IMR-90 (cell line): Measurements from ENCODE around the gene SLC24A3. TPM values are rescaled to one million over a fixed set of nuclear protein-coding genes. Genes with fewer than 3 reads are reported as not detected.

Experiments used
- ATAC-seq: fragments of 200-7000 bp; cut with Tn5 transposase; 2 replicates; pipeline ENCODE4 v1.9.1; 2020; ENCODE audit warnings: low read depth, mild to moderate bottlenecking, moderate library complexity
- BruUV-seq: library from RNA; stranded (reverse); fragments of 400-500 nt; replicated peaks from 2 replicates; lab custom pipeline; 2021; lab: Mats Ljungman, UMichigan
- CTCF ChIA-PET: fragments of 300-600 bp; formaldehyde crosslinking; extraction: SDS; loops from one replicate; lab custom pipeline; 2021; ENCODE audit warnings: antibody characterized with exemption; lab: Yijun Ruan, JAX
- POLR2A ChIA-PET: fragments of 300-600 bp; sonication (Branson Sonifier 250); formaldehyde crosslinking; loops from one replicate; lab custom pipeline; 2022; ENCODE audit warnings: antibody characterized with exemption; ENCODE audit not compliant: unreplicated experiment; lab: Charles Lee
- DNase-seq: peaks from one replicate; pipeline ENCODE4 v3.0.0; 2013
- H2AFZ ChIP-seq: replicated peaks from 2 replicates; pipeline ENCODE3; 2013; ENCODE audit warnings: low read length, mild to moderate bottlenecking; ENCODE audit not compliant: poor library complexity
- H2AK5ac ChIP-seq: 2 replicates; pipeline ENCODE4 v1.6.1; 2013; ENCODE audit warnings: low read depth, low read length, inconsistent platforms
- H2AK9ac ChIP-seq: replicated peaks from 2 replicates; pipeline ENCODE3; 2013; ENCODE audit warnings: mild to moderate bottlenecking, low read depth, low read length, moderate library complexity; ENCODE audit not compliant: poor library complexity
- H2BK120ac ChIP-seq: 2 replicates; pipeline ENCODE4 v1.6.1; 2013; ENCODE audit warnings: low read depth, low read length, inconsistent platforms
- H2BK15ac ChIP-seq: 3 replicates; pipeline ENCODE4 v1.6.1; 2013; ENCODE audit warnings: low read depth, low read length, inconsistent platforms
- H2BK20ac ChIP-seq: 2 replicates; pipeline ENCODE4 v1.6.1; 2013; ENCODE audit warnings: low read depth, mild to moderate bottlenecking, inconsistent platforms, low read length, moderate library complexity
- H2BK5ac ChIP-seq: 2 replicates; pipeline ENCODE4 v1.6.1; 2013; ENCODE audit warnings: mild to moderate bottlenecking, low read depth, low read length, inconsistent platforms; ENCODE audit not compliant: poor library complexity, severe bottlenecking
- H3K14ac ChIP-seq: replicated peaks from 2 replicates; pipeline ENCODE4 v1.6.1; 2013; ENCODE audit warnings: low read depth, low read length, inconsistent platforms
- H3K18ac ChIP-seq: 2 replicates; pipeline ENCODE4 v1.6.1; 2013; ENCODE audit warnings: low read depth, low read length, control low read depth
- H3K23ac ChIP-seq: 2 replicates; pipeline ENCODE4 v1.6.1; 2013; ENCODE audit warnings: low read depth, low read length, inconsistent platforms
- H3K27ac ChIP-seq: 2 replicates; pipeline ENCODE4 v1.5.1; 2013; ENCODE audit warnings: mild to moderate bottlenecking, control low read depth, low read length; ENCODE audit not compliant: insufficient read depth
- H3K27me3 ChIP-seq: 2 replicates; pipeline ENCODE4 v1.6.1; 2013; ENCODE audit warnings: low read length; ENCODE audit not compliant: control insufficient read depth, insufficient read depth
- H3K36me3 ChIP-seq: 2 replicates; pipeline ENCODE4 v1.6.1; 2013; ENCODE audit warnings: low read length, mixed read lengths; ENCODE audit not compliant: control insufficient read depth, insufficient read depth
- H3K4ac ChIP-seq: 2 replicates; pipeline ENCODE4 v1.6.1; 2013; ENCODE audit warnings: low read depth, low read length, inconsistent platforms
- H3K4me1 ChIP-seq: 2 replicates; pipeline ENCODE4 v1.6.1; 2013; ENCODE audit warnings: low read length, mixed read lengths; ENCODE audit not compliant: control insufficient read depth, insufficient read depth
- H3K4me2 ChIP-seq: 2 replicates; pipeline ENCODE4 v1.6.1; 2013; ENCODE audit warnings: low read depth, mild to moderate bottlenecking, control low read depth, low read length, moderate library complexity
- H3K4me3 ChIP-seq: 2 replicates; pipeline ENCODE4 v1.5.1; 2013; ENCODE audit warnings: low read depth, mild to moderate bottlenecking, control low read depth, low read length, moderate library complexity; ENCODE audit not compliant: insufficient read depth
- H3K56ac ChIP-seq: 2 replicates; pipeline ENCODE4 v1.6.1; 2013; ENCODE audit warnings: low read length, inconsistent platforms; ENCODE audit not compliant: insufficient read depth; ENCODE audit errors: extremely low read depth
- H3K79me1 ChIP-seq, 2 experiments: 2 replicates each; pipeline ENCODE4 v1.6.1; 2013; ENCODE audit warnings: low read length in 2 of 2, inconsistent platforms in 1 of 2, low read depth in 1 of 2
- H3K9ac ChIP-seq: 2 replicates; pipeline ENCODE4 v1.6.1; 2013; ENCODE audit warnings: low read depth, low read length, control low read depth
- H3K9me1 ChIP-seq: 2 replicates; pipeline ENCODE4 v1.6.1; 2013; ENCODE audit warnings: low read length, inconsistent platforms; ENCODE audit not compliant: insufficient read depth
- H3K9me3 ChIP-seq: 2 replicates; pipeline ENCODE4 v1.6.1; 2013; ENCODE audit warnings: low read length; ENCODE audit not compliant: control insufficient read depth, insufficient read depth
- H4K20me1 ChIP-seq: 2 replicates; pipeline ENCODE4 v1.6.1; 2013; ENCODE audit warnings: low read length, inconsistent platforms; ENCODE audit not compliant: insufficient read depth
- H4K5ac ChIP-seq: 2 replicates; pipeline ENCODE4 v1.6.1; 2013; ENCODE audit warnings: mild to moderate bottlenecking, low read depth, low read length, control low read depth
- H4K8ac ChIP-seq, 2 experiments: 2 replicates each; pipeline ENCODE4 v1.6.1; 2013; ENCODE audit warnings: low read depth in 2 of 2, low read length in 2 of 2, control low read depth in 1 of 2, inconsistent platforms in 1 of 2
- H4K91ac ChIP-seq: 2 replicates; pipeline ENCODE4 v1.6.1; 2013; ENCODE audit warnings: low read depth, low read length, inconsistent platforms; ENCODE audit not compliant: insufficient read depth
- BHLHE40 ChIP-seq: fragments of 150-350 bp; IDR thresholded peaks from 2 replicates; pipeline ENCODE4 v1.6.1; 2016; ENCODE audit warnings: mild to moderate bottlenecking, low read depth, low read length
- CEBPB ChIP-seq: IDR thresholded peaks from 2 replicates; pipeline ENCODE4 v1.6.1; 2012; ENCODE audit warnings: low read depth, low read length, improper control_type of control experiment
- CHD1 ChIP-seq: IDR thresholded peaks from 2 replicates; pipeline ENCODE4 v1.6.1; 2012; ENCODE audit warnings: low read depth, low read length, improper control_type of control experiment
- CTCF ChIP-seq: conservative IDR thresholded peaks from 2 replicates; pipeline ENCODE4 v1.5.1; 2012; ENCODE audit warnings: mild to moderate bottlenecking, low read depth, low read length, improper control_type of control experiment
- FOS ChIP-seq: fragments of 150-350 bp; IDR thresholded peaks from 2 replicates; pipeline ENCODE4 v1.6.1; 2016; ENCODE audit warnings: low read depth, low read length
- MAFK ChIP-seq: IDR thresholded peaks from 2 replicates; pipeline ENCODE4 v1.6.1; 2012; ENCODE audit warnings: low read depth, low read length, improper control_type of control experiment
- MAZ ChIP-seq: IDR thresholded peaks from 2 replicates; pipeline ENCODE4 v1.6.1; 2012; ENCODE audit warnings: low read depth, mild to moderate bottlenecking, low read length, improper control_type of control experiment, moderate library complexity, borderline replicate concordance
- MXI1 ChIP-seq: IDR thresholded peaks from 2 replicates; pipeline ENCODE4 v1.6.1; 2012; ENCODE audit warnings: low read depth, mild to moderate bottlenecking, low read length, moderate library complexity, borderline replicate concordance
- NFE2L2 ChIP-seq: fragments of 150-350 bp; IDR thresholded peaks from 2 replicates; pipeline ENCODE4 v1.6.1; 2016; ENCODE audit warnings: low read depth, mild to moderate bottlenecking, low read length
- POLR2A ChIP-seq: IDR thresholded peaks from 2 replicates; pipeline ENCODE4 v1.6.1; 2012; ENCODE audit warnings: mild to moderate bottlenecking, low read depth, low read length
- RAD21 ChIP-seq: IDR thresholded peaks from 2 replicates; pipeline ENCODE4 v1.6.1; 2012; ENCODE audit warnings: low read length, improper control_type of control experiment
- RCOR1 ChIP-seq: IDR thresholded peaks from 2 replicates; pipeline ENCODE4 v1.6.1; 2012; ENCODE audit warnings: mild to moderate bottlenecking, low read length, improper control_type of control experiment; ENCODE audit not compliant: insufficient replicate concordance
- RFX5 ChIP-seq: IDR thresholded peaks from 2 replicates; pipeline ENCODE4 v1.8.0; 2012; ENCODE audit warnings: low read depth, mild to moderate bottlenecking, low read length, moderate library complexity
- SMC3 ChIP-seq: fragments of 150-350 bp; IDR thresholded peaks from 2 replicates; pipeline ENCODE4 v1.6.1; 2016; ENCODE audit warnings: low read depth, mild to moderate bottlenecking, antibody characterized with exemption, low read length, moderate library complexity
- USF2 ChIP-seq: fragments of 150-350 bp; IDR thresholded peaks from 2 replicates; pipeline ENCODE4 v1.6.1; 2017; ENCODE audit warnings: mild to moderate bottlenecking, antibody characterized with exemption, low read length, low read depth
- WGBS, 2 experiments: methylation state at CpG; one replicate each; pipeline versions ENCODE4 v1.1.5 to v1.1.7; 2013; ENCODE audit warnings: missing lambda C conversion rate in 2 of 2; ENCODE audit not compliant: insufficient read length in 1 of 2; ENCODE audit errors: extremely low coverage in 2 of 2; 5-methylcytosine and 5-hydroxymethylcytosine counted together
- dilution Hi-C: fragments of 300-500 bp; cut with HindIII; formaldehyde crosslinking; loops from one replicate; pipeline ENCODE4 v1.14.3; 2018; ENCODE audit warnings: low sequenced_read_pairs; ENCODE audit not compliant: unreplicated experiment
- in situ Hi-C: fragments of 300-500 bp; cut with MboI; formaldehyde crosslinking; loops from 3 replicates; pipeline ENCODE4 v1.14.3; 2019; ENCODE audit warnings: low sequenced_read_pairs, inconsistent platforms, mixed read lengths
- intact Hi-C: fragments of 100-400 bp; cut with micrococcal nuclease; formaldehyde crosslinking; loops from 2 replicates; pipeline ENCODE4 v1.10.0; 2022
- polyA plus RNA-seq, 3 experiments: library from polyadenylated mRNA; depleted of rRNA; stranded (reverse); fragments of >200 nt; gene quantifications; 2 replicates each; pipeline ENCODE4 v1.2.3, GENCODE V29; 2012; ENCODE audit warnings: low replicate concordance in 1 of 3
- total RNA-seq: library from RNA; depleted of rRNA; stranded (reverse); fragments of >200 nt; gene quantifications from 2 replicates; pipeline ENCODE4 v1.2.3, GENCODE V29; 2012
- TF ChIP-seq, protein P1 (sequence below): fragments of 150-350 bp; IDR thresholded peaks from 2 replicates; pipeline ENCODE4 v1.6.1; 2016; ENCODE audit warnings: low read depth, mild to moderate bottlenecking, low read length, moderate library complexity, borderline replicate concordance

Gene SLC24A3
- total and polyA plus RNA-seq, 2 of the 4 experiments (the other 2 are of a cell fraction) = not detected

- TF ChIP-seq RAD21 (no peak), CHD1 (no peak), CEBPB (no peak), SMC3 (no peak), BHLHE40 (no peak), CTCF (no peak), USF2 (no peak), FOS (no peak), RFX5 (no peak), RCOR1 (no peak), POLR2A (no peak), NFE2L2 (no peak), MXI1 (no peak), MAFK (no peak), MAZ (no peak)
- TF ChIP-seq, protein P1, sequence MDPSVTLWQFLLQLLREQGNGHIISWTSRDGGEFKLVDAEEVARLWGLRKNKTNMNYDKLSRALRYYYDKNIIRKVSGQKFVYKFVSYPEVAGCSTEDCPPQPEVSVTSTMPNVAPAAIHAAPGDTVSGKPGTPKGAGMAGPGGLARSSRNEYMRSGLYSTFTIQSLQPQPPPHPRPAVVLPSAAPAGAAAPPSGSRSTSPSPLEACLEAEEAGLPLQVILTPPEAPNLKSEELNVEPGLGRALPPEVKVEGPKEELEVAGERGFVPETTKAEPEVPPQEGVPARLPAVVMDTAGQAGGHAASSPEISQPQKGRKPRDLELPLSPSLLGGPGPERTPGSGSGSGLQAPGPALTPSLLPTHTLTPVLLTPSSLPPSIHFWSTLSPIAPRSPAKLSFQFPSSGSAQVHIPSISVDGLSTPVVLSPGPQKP = no peak
- no peak overlapping the region for H2BK120ac ChIP-seq
- peaks cover 15% of the 10 kb centered on the region for H3K27me3 ChIP-seq
- H2BK15ac ChIP-seq = no peak overlapping the region
- no peak overlapping the region for H3K14ac ChIP-seq
- no peak overlapping the region for H2BK20ac ChIP-seq
- H3K9me3 ChIP-seq = peaks cover 3% of the 10 kb centered on the region
- H3K56ac ChIP-seq = no peak overlapping the region
- H2BK5ac ChIP-seq = no peak overlapping the region
- no peak overlapping the region for H2AK9ac ChIP-seq
- no peak overlapping the region for H3K23ac ChIP-seq
- DNase-seq (no peak), ATAC-seq (no peak)
- no peak overlapping the region for H2AK5ac ChIP-seq
- in situ Hi-C loops (no loop called here), intact Hi-C loops (no loop called here), dilution Hi-C loops (no loop called here)
- no peak overlapping the region for H4K91ac ChIP-seq
- WGBS, 2 experiments = no CpG with 5 or more reads among the region's 2 CpGs
- no peak overlapping the region for H2AFZ ChIP-seq
- H3K4ac ChIP-seq = no peak overlapping the region
- H4K5ac ChIP-seq = no peak overlapping the region
- H3K9ac ChIP-seq = no peak overlapping the region
- no peaks in the 10 kb centered on the region for H4K20me1 ChIP-seq
- no peak overlapping the region for H3K4me2 ChIP-seq
- no peak overlapping the region for H3K4me3 ChIP-seq
- no peak overlapping the region for H4K8ac ChIP-seq
- H3K4me1 ChIP-seq = no peaks in the 10 kb centered on the region
- BruUV-seq = no TSS peak
- no peaks in the 10 kb centered on the region for H3K79me1 ChIP-seq
- ChIA-PET POLR2A (no interaction called here), CTCF (no interaction called here)
- 0 out of 2 replicates have a peak, but pooled peaks cover 3% of the 10 kb centered on the region for H3K9me1 ChIP-seq
- no peak overlapping the region for H3K27ac ChIP-seq
- no peaks in the 10 kb centered on the region for H3K36me3 ChIP-seq
- H3K18ac ChIP-seq = no peak overlapping the region
Observed at GRCh38 chr20:19741924-19742323, 529.5 kb downstream of the SLC24A3 start.
